Measurements from ENCODE around the gene UPP2. TPM values are rescaled to one million over a fixed set of nuclear protein-coding genes. Genes with fewer than 3 reads are reported as not detected.

UPP2 gene
- total and polyA plus RNA-seq, 2 of the 13 experiments (the other 11 are each of a cell fraction or from before 2014, with no cell fraction given): 0.07 to 0.28 TPM

DNA sequence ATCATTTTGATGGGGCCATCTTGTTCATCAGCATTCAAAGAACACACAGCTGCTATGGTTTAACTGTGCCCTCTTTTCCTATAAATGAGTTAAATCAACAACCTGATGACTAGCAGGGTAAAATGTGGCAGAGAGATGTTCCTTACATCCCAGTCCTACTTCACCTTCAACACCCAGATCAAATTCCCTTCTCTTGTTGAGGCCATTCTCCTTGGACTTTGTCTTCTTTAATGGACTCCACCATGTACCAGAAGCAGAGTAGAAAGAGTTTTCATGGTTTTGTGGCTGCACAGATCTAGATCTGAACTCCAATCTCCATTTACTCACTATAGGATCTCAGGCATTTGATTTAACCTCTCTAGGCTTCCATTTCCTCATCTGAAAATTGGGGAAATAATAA, 6.4 kb upstream of the UPP2 start:
- no peak for DNase-seq (ENCODE audit: low spot score)
- no TSS peak for BruUV-seq (replicated peaks)
- peaks cover 54% of the 10 kb centered on the region for H3K4me1 ChIP-seq (ENCODE audit: insufficient read depth, low read length)
- intact Hi-C loops (cut with micrococcal nuclease; ENCODE audit: unreplicated experiment): loop anchor here (5.0 kb wide), 1 partner anchor 82 kb away; no protein-coding TSS in a partner anchor
- TF ChIP-seq EP300 (IDR thresholded peaks at IDR 0.05; ENCODE audit: low read depth in 2 of 2, low read length in 2 of 2) (0 out of 4 replicates have a peak, but pooled peaks of 1 of the 2 experiments have one; percentile 1), EP300 (CRISPR knock-in tag; IDR thresholded peaks at IDR 0.05; ENCODE audit: borderline replicate concordance) (no peak), GATAD2A (CRISPR knock-in tag; IDR thresholded peaks at IDR 0.05) (no peak), FOXK1 (CRISPR knock-in tag; IDR thresholded peaks at IDR 0.05; ENCODE audit: borderline replicate concordance, low read depth) (0 out of 2 replicates have a peak, but pooled peaks have one; percentile 14), NFE2 (CRISPR knock-in tag; IDR thresholded peaks at IDR 0.05) (no peak), LCORL (IDR thresholded peaks at IDR 0.05) (no peak), LCORL (CRISPR knock-in tag; IDR thresholded peaks at IDR 0.05) (0 out of 2 replicates have a peak, but pooled peaks have one; percentile 3), ZNF563 (CRISPR knock-in tag; IDR thresholded peaks at IDR 0.05) (no peak), ZNF549 (CRISPR knock-in tag; IDR thresholded peaks at IDR 0.05) (no peak), YEATS4 (CRISPR knock-in tag; IDR thresholded peaks at IDR 0.05; ENCODE audit: borderline replicate concordance) (0 out of 2 replicates have a peak, but pooled peaks have one; percentile 13), HOXA9 (CRISPR knock-in tag; IDR thresholded peaks at IDR 0.05; ENCODE audit: borderline replicate concordance) (no peak), ZNF644 (CRISPR knock-in tag; IDR thresholded peaks at IDR 0.05; ENCODE audit: low read depth) (peak; percentile 71; the same call in 1 of the 2 replicates), HNF4G (IDR thresholded peaks at IDR 0.05; ENCODE audit: borderline replicate concordance, low read depth, low read length) (0 out of 2 replicates have a peak, but pooled peaks have one; percentile 10), HNF4G (CRISPR knock-in tag; IDR thresholded peaks at IDR 0.05; ENCODE audit: borderline replicate concordance, low read depth) (no peak), ZNF441 (CRISPR knock-in tag; IDR thresholded peaks at IDR 0.05; ENCODE audit: borderline replicate concordance) (peak; percentile 13; the same call in 1 of the 2 replicates), HNF4A (CRISPR knock-in tag; IDR thresholded peaks at IDR 0.05) (peak; percentile 43; the same call in 1 of the 2 replicates)
- TF ChIP-seq, protein P1, sequence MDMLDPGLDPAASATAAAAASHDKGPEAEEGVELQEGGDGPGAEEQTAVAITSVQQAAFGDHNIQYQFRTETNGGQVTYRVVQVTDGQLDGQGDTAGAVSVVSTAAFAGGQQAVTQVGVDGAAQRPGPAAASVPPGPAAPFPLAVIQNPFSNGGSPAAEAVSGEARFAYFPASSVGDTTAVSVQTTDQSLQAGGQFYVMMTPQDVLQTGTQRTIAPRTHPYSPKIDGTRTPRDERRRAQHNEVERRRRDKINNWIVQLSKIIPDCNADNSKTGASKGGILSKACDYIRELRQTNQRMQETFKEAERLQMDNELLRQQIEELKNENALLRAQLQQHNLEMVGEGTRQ (IDR thresholded peaks at IDR 0.05; ENCODE audit: low read depth, low read length): no peak
- TF ChIP-seq, protein P1 (CRISPR knock-in tag; IDR thresholded peaks at IDR 0.05; ENCODE audit: borderline replicate concordance): 0 out of 2 replicates have a peak, but pooled peaks have one; percentile 33
- TF ChIP-seq, protein P2, sequence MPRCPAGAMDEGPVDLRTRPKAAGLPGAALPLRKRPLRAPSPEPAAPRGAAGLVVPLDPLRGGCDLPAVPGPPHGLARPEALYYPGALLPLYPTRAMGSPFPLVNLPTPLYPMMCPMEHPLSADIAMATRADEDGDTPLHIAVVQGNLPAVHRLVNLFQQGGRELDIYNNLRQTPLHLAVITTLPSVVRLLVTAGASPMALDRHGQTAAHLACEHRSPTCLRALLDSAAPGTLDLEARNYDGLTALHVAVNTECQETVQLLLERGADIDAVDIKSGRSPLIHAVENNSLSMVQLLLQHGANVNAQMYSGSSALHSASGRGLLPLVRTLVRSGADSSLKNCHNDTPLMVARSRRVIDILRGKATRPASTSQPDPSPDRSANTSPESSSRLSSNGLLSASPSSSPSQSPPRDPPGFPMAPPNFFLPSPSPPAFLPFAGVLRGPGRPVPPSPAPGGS (CRISPR knock-in tag; IDR thresholded peaks at IDR 0.05): 0 out of 2 replicates have a peak, but pooled peaks have one; percentile 44
- TF ChIP-seq, protein P3, sequence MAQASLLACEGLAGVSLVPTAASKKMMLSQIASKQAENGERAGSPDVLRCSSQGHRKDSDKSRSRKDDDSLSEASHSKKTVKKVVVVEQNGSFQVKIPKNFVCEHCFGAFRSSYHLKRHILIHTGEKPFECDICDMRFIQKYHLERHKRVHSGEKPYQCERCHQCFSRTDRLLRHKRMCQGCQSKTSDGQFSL (CRISPR knock-in tag; IDR thresholded peaks at IDR 0.05): no peak
- TF ChIP-seq, protein P4, sequence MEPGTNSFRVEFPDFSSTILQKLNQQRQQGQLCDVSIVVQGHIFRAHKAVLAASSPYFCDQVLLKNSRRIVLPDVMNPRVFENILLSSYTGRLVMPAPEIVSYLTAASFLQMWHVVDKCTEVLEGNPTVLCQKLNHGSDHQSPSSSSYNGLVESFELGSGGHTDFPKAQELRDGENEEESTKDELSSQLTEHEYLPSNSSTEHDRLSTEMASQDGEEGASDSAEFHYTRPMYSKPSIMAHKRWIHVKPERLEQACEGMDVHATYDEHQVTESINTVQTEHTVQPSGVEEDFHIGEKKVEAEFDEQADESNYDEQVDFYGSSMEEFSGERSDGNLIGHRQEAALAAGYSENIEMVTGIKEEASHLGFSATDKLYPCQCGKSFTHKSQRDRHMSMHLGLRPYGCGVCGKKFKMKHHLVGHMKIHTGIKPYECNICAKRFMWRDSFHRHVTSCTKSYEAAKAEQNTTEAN (CRISPR knock-in tag; conservative IDR thresholded peaks at IDR 0.05): 0 out of 2 replicates have a peak, but pooled peaks have one; percentile 11
- H3K9me3 ChIP-seq (ENCODE audit: low read length): no peaks in the 10 kb centered on the region
- H2AFZ ChIP-seq (ENCODE audit: low read length): peak overlapping the region; percentile 55
- no peaks in the 10 kb centered on the region for H3K27me3 ChIP-seq (ENCODE audit: control insufficient read depth in 1 of 2, insufficient read depth in 2 of 2, low read length in 2 of 2)
- H3K36me3 ChIP-seq (replicated peaks in 1 of 2; ENCODE audit: control insufficient read depth in 1 of 2, insufficient read depth in 2 of 2, low read length in 2 of 2): no peaks in the 10 kb centered on the region
- H3K4me3 ChIP-seq (replicated peaks in 1 of 3; ENCODE audit: insufficient read depth in 1 of 3, low read depth in 2 of 3, low read length in 3 of 3): no peak overlapping the region
- no peak for ATAC-seq
- in situ Hi-C loops (cut with HindIII; ENCODE audit: extremely low pct_ligation_motif_present, low pct_unique_long_range_greater_than_20kb): no loop called here
- no peaks in the 10 kb centered on the region for H3K79me2 ChIP-seq (ENCODE audit: insufficient read depth, low read length)
- ChIA-PET POLR2A (interaction anchor here (1.2 kb wide), 2 partner anchors 35 to 36 kb away, joined by 4 to 15 read pairs; no protein-coding TSS in a partner anchor), CTCF (ENCODE audit: low intra/inter-chr PET ratio, low total read pairs) (interaction anchor here (1.2 to 1.6 kb wide), 2 partner anchors 77 to 84 kb away, joined by 3 read pairs; no protein-coding TSS in a partner anchor)
- H3K9ac ChIP-seq (ENCODE audit: insufficient read depth, low read depth, low read length): peak overlapping the region; percentile 50; the same call in 1 of the 2 replicates
- no peaks in the 10 kb centered on the region for H4K20me1 ChIP-seq (ENCODE audit: insufficient read depth, low read length)
- FAIRE-seq: no peak
- H3K4me2 ChIP-seq (ENCODE audit: low read depth, low read length): peak overlapping the region; percentile 63
- H3K27ac ChIP-seq (ENCODE audit: extremely low read length, insufficient read depth, low read length): peak overlapping the region; percentile 61
